GM12878 (cell line): Measurements from ENCODE around the gene MAK. TPM values are rescaled to one million over a fixed set of nuclear protein-coding genes. Genes with fewer than 3 reads are reported as not detected.

Experiments
- BACH1 ChIP-seq: fragments of 450-650 bp; IDR thresholded peaks from 2 replicates; pipeline ENCODE4 v1.6.1; 2017; ENCODE audit warnings: mild to moderate bottlenecking, borderline replicate concordance
- BCL11A ChIP-seq: IDR thresholded peaks from 2 replicates; pipeline ENCODE4 v1.6.1; 2011; ENCODE audit warnings: low read depth, low read length
- DPF2 ChIP-seq: fragments of 450-650 bp; IDR thresholded peaks from 2 replicates; pipeline ENCODE4 v1.6.1; 2017; ENCODE audit warnings: mild to moderate bottlenecking
- EED ChIP-seq: sonication (generic); IDR thresholded peaks from 2 replicates; pipeline ENCODE4 v1.6.1; 2016; ENCODE audit warnings: antibody characterized with exemption, low read depth
- ESRRA ChIP-seq: IDR thresholded peaks from 2 replicates; pipeline ENCODE4 v1.6.1; 2012; ENCODE audit warnings: mild to moderate bottlenecking, low read length, improper control_type of control experiment
- ETV6 ChIP-seq, 2 experiments: fragments of 450-650 bp in 1 of 2; IDR thresholded peaks in 1 of 2; conservative IDR thresholded peaks in 1 of 2; 2 replicates each; pipeline ENCODE4 v1.6.1; 2014; ENCODE audit warnings: antibody characterized with exemption in 1 of 2, borderline replicate concordance in 1 of 2, low read depth in 1 of 2, mild to moderate bottlenecking in 1 of 2, moderate library complexity in 1 of 2
- GATAD2B ChIP-seq: fragments of 450-650 bp; conservative IDR thresholded peaks from 2 replicates; pipeline ENCODE4 v1.6.1; 2017; ENCODE audit warnings: low read depth, mild to moderate bottlenecking, moderate library complexity
- KAT2A ChIP-seq: conservative IDR thresholded peaks from 2 replicates; pipeline ENCODE4 v1.6.1; 2011; ENCODE audit warnings: low read depth, low read length; ENCODE audit not compliant: control insufficient read depth
- NFXL1 ChIP-seq: fragments of 450-650 bp; IDR thresholded peaks from 2 replicates; pipeline ENCODE4 v1.6.1; 2017; ENCODE audit warnings: antibody characterized with exemption, mild to moderate bottlenecking, borderline replicate concordance
- PAX5 ChIP-seq: IDR thresholded peaks from 2 replicates; pipeline ENCODE4 v1.6.1; 2011; ENCODE audit warnings: low read depth, low read length, borderline replicate concordance
- POLR2A ChIP-seq: IDR thresholded peaks from 2 replicates; pipeline ENCODE4 v1.6.1; 2011; ENCODE audit warnings: low read depth, mild to moderate bottlenecking, low read length
- POLR2AphosphoS2 ChIP-seq: IDR thresholded peaks from 2 replicates; pipeline ENCODE4 v1.6.1; 2011; ENCODE audit warnings: low read depth, mild to moderate bottlenecking, low read length, improper control_type of control experiment, moderate library complexity
- RELA ChIP-seq: fragments of 450-650 bp; IDR thresholded peaks from 2 replicates; pipeline ENCODE4 v1.8.0; 2014; ENCODE audit warnings: borderline replicate concordance; ENCODE audit not compliant: partially characterized antibody
- SRF ChIP-seq, 2 experiments: IDR thresholded peaks; 2 replicates each; pipeline ENCODE4 v1.6.1; 2011; ENCODE audit warnings: low read depth in 2 of 2, low read length in 2 of 2, mild to moderate bottlenecking in 1 of 2, moderate library complexity in 1 of 2
- SUPT20H ChIP-seq: IDR thresholded peaks from 2 replicates; pipeline ENCODE4 v1.6.1; 2011; ENCODE audit warnings: low read depth, mild to moderate bottlenecking, low read length, moderate library complexity, borderline replicate concordance; ENCODE audit not compliant: control insufficient read depth
- TAF1 ChIP-seq: IDR thresholded peaks from 2 replicates; pipeline ENCODE4 v1.6.1; 2011; ENCODE audit warnings: mild to moderate bottlenecking, low read depth, low read length, borderline replicate concordance
- TBL1XR1 ChIP-seq: IDR thresholded peaks from 2 replicates; pipeline ENCODE4 v1.6.1; 2012; ENCODE audit warnings: low read depth, low read length, improper control_type of control experiment
- TCF12 ChIP-seq: IDR thresholded peaks from 2 replicates; pipeline ENCODE4 v1.6.1; 2011; ENCODE audit warnings: low read depth, mild to moderate bottlenecking, low read length
- WRNIP1 ChIP-seq: IDR thresholded peaks from 2 replicates; pipeline ENCODE4 v1.6.1; 2011; ENCODE audit warnings: low read depth, low read length, improper control_type of control experiment, borderline replicate concordance
- polyA plus RNA-seq, 11 experiments: library from polyadenylated mRNA; depleted of rRNA in 4 of 11; unstranded in 6 of 11; stranded (reverse) in 5 of 11; fragments of >200 nt; fragmentation: Nextera tagmentation in 4 of 11; fragmentation: Illumina TruSeq in 1 of 11; extraction: Ambion mirVana in 4 of 11; extraction: Trizol in 1 of 11; gene quantifications; 1 replicate in 1 of 11; 2 replicates in 10 of 11; pipeline versions ENCODE4 v1.2.1 to v1.2.3, GENCODE V29; 2011 to 2016; ENCODE audit warnings: inconsistent platforms in 2 of 11, missing spikeins in 2 of 11, low read depth in 1 of 11
- total RNA-seq, 4 experiments: library from RNA; depleted of rRNA in 3 of 4; stranded (reverse); fragments of >200 nt in 3 of 4; fragmentation: Illumina TruSeq in 1 of 4; extraction: Trizol in 1 of 4; gene quantifications; 2 replicates each; pipeline versions ENCODE4 v1.2.1 to v1.2.3, GENCODE V29; 2013 to 2021
- TF ChIP-seq, protein P1 (sequence below): fragments of 450-650 bp; formaldehyde crosslinking; IDR thresholded peaks from 2 replicates; pipeline ENCODE4 v1.4.0; 2020; ENCODE audit warnings: mild to moderate bottlenecking, moderate library complexity
- TF ChIP-seq, protein P2 (sequence below): fragments of 450-650 bp; IDR thresholded peaks from 2 replicates; pipeline ENCODE4 v1.6.1; 2017; ENCODE audit warnings: low read depth, mild to moderate bottlenecking, moderate library complexity
- TF ChIP-seq, protein P3 (sequence below): fragments of 450-650 bp; IDR thresholded peaks from 2 replicates; pipeline ENCODE4 v1.6.1; 2016; ENCODE audit warnings: mild to moderate bottlenecking
- TF ChIP-seq, protein P4 (sequence below): IDR thresholded peaks from 2 replicates; pipeline ENCODE4 v1.6.1; 2011; ENCODE audit warnings: borderline replicate concordance, low read depth, mild to moderate bottlenecking, moderate library complexity, low read length; ENCODE audit not compliant: insufficient read depth, poor library complexity, severe bottlenecking

MAK gene
- total and polyA plus RNA-seq, 10 of the 15 experiments (the other 5 are each of a cell fraction or from before 2014, with no cell fraction given): 0.01 to 0.90 (median 0.13) TPM; not detected in 1

DNA sequence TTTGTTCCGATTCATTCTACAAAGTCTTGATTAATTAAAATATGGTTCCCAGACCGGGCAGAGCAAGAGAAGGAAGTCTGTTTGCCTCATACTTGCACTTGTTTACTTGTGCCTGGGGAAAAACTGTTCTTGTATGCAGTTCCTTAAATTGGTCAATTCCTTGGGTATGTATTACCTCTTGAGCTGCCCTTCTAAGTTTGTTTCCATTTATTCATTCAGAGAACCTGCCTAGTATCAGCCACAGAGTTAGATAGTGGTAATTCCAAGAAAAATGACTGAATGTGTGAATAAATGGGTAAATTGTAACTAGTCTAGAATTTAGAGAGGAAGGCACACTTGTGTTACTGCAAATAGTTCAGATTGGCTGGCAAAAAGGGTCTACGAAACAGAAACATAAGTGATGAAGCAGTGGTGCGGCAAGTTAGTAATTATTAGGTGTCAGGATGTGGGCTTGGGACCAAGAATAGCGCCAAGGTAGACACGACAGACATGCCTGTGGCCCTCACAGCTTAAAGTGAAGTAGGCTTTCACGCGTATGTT is 525 bp upstream of the MAK start (continued):
- TF ChIP-seq, protein P1, sequence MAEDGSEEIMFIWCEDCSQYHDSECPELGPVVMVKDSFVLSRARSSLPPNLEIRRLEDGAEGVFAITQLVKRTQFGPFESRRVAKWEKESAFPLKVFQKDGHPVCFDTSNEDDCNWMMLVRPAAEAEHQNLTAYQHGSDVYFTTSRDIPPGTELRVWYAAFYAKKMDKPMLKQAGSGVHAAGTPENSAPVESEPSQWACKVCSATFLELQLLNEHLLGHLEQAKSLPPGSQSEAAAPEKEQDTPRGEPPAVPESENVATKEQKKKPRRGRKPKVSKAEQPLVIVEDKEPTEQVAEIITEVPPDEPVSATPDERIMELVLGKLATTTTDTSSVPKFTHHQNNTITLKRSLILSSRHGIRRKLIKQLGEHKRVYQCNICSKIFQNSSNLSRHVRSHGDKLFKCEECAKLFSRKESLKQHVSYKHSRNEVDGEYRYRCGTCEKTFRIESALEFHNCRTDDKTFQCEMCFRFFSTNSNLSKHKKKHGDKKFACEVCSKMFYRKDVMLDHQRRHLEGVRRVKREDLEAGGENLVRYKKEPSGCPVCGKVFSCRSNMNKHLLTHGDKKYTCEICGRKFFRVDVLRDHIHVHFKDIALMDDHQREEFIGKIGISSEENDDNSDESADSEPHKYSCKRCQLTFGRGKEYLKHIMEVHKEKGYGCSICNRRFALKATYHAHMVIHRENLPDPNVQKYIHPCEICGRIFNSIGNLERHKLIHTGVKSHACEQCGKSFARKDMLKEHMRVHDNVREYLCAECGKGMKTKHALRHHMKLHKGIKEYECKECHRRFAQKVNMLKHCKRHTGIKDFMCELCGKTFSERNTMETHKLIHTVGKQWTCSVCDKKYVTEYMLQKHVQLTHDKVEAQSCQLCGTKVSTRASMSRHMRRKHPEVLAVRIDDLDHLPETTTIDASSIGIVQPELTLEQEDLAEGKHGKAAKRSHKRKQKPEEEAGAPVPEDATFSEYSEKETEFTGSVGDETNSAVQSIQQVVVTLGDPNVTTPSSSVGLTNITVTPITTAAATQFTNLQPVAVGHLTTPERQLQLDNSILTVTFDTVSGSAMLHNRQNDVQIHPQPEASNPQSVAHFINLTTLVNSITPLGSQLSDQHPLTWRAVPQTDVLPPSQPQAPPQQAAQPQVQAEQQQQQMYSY (CRISPR knock-in tag): no peak
- TF ChIP-seq TAF1 (no peak), TCF12 (no peak), POLR2AphosphoS2 (no peak), TBL1XR1 (no peak), KAT2A (no peak), WRNIP1 (no peak), EED (peak; percentile 49; the same call in 1 of the 2 replicates), SUPT20H (no peak), DPF2 (0 out of 2 replicates have a peak, but pooled peaks have one; percentile 35), NFXL1 (no peak), ETV6 (conservative IDR thresholded peaks at IDR 0.05 in 1 of 2, IDR thresholded peaks at IDR 0.05 in 1 of 2; ENCODE audit: borderline replicate concordance in 1 of 2, low read depth in 1 of 2) (no peak), GATAD2B (no peak), SRF (IDR thresholded peaks at IDR 0.05; ENCODE audit: low read depth in 2 of 2, low read length in 2 of 2) (no peak), BCL11A (peak; percentile 78), ESRRA (no peak), POLR2A (no peak), BACH1 (no peak), RELA (no peak), PAX5 (peak; percentile 64; the same call in 1 of the 2 replicates)
- TF ChIP-seq, protein P2, sequence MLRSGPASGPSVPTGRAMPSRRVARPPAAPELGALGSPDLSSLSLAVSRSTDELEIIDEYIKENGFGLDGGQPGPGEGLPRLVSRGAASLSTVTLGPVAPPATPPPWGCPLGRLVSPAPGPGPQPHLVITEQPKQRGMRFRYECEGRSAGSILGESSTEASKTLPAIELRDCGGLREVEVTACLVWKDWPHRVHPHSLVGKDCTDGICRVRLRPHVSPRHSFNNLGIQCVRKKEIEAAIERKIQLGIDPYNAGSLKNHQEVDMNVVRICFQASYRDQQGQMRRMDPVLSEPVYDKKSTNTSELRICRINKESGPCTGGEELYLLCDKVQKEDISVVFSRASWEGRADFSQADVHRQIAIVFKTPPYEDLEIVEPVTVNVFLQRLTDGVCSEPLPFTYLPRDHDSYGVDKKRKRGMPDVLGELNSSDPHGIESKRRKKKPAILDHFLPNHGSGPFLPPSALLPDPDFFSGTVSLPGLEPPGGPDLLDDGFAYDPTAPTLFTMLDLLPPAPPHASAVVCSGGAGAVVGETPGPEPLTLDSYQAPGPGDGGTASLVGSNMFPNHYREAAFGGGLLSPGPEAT: peak; percentile 38; the same call in 1 of the 2 replicates
- TF ChIP-seq, protein P3, sequence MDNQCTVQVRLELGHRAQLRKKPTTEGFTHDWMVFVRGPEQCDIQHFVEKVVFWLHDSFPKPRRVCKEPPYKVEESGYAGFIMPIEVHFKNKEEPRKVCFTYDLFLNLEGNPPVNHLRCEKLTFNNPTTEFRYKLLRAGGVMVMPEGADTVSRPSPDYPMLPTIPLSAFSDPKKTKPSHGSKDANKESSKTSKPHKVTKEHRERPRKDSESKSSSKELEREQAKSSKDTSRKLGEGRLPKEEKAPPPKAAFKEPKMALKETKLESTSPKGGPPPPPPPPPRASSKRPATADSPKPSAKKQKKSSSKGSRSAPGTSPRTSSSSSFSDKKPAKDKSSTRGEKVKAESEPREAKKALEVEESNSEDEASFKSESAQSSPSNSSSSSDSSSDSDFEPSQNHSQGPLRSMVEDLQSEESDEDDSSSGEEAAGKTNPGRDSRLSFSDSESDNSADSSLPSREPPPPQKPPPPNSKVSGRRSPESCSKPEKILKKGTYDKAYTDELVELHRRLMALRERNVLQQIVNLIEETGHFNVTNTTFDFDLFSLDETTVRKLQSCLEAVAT: 0 out of 2 replicates have a peak, but pooled peaks have one; percentile 24
- TF ChIP-seq, protein P4, sequence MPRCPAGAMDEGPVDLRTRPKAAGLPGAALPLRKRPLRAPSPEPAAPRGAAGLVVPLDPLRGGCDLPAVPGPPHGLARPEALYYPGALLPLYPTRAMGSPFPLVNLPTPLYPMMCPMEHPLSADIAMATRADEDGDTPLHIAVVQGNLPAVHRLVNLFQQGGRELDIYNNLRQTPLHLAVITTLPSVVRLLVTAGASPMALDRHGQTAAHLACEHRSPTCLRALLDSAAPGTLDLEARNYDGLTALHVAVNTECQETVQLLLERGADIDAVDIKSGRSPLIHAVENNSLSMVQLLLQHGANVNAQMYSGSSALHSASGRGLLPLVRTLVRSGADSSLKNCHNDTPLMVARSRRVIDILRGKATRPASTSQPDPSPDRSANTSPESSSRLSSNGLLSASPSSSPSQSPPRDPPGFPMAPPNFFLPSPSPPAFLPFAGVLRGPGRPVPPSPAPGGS: no peak
